HL-60/S4 treated with retinoic acid at 250 ng/mL for 4 days and 3 days (cell line): ENCODE measurements around the gene THBS4.

Experiments
- in situ Hi-C: fragments of 300-500 bp; cut with MboI; formaldehyde crosslinking; loops from 2 replicates; pipeline ENCODE4 v1.7.0; 2022; ENCODE audit warnings: low sequenced_read_pairs

THBS4 gene

DNA sequence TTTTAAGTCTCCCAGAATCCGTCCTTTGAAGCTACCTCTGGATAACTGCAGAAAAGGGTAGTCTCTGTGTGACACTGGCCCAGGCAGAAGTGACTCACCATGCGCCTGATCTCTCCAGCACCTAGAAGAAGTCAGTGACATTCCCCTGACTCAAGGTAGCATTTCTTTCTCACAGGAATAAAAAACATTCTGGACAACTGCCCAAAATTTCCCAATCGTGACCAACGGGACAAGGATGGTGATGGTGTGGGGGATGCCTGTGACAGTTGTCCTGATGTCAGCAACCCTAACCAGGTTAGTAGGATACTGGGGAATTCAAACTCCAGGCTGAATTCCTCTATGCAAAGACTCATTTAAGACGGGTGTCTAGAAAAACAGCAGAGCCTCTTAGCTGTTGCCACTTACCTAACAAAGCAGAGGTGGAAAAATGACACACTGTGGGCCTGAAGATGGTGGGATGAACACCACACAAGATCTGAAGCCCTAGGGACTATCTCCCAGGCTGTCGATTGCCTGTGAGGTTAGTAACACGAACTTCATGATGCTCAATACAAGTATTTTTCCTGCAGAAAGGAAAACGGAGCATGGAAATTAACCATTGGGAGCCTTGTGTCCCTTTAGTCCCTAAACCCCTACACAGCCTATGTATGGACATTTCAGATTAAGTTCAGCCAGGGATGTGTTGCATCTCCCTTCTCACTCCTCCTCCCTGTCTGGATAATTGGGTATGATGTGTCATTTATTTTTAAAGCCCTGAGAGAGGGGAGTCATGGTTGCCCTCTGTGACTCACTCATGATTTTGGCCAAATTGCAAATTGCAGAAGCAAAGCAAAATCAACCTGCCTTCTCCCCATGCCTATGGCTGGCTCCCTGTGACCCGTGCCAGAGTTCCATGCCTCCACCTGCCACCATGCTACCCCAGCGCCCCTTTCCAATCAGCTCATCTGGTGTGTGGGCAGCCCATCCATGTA, 37.2 kb downstream of the THBS4 start:
- in situ Hi-C loops, result no loop called here

DNA sequence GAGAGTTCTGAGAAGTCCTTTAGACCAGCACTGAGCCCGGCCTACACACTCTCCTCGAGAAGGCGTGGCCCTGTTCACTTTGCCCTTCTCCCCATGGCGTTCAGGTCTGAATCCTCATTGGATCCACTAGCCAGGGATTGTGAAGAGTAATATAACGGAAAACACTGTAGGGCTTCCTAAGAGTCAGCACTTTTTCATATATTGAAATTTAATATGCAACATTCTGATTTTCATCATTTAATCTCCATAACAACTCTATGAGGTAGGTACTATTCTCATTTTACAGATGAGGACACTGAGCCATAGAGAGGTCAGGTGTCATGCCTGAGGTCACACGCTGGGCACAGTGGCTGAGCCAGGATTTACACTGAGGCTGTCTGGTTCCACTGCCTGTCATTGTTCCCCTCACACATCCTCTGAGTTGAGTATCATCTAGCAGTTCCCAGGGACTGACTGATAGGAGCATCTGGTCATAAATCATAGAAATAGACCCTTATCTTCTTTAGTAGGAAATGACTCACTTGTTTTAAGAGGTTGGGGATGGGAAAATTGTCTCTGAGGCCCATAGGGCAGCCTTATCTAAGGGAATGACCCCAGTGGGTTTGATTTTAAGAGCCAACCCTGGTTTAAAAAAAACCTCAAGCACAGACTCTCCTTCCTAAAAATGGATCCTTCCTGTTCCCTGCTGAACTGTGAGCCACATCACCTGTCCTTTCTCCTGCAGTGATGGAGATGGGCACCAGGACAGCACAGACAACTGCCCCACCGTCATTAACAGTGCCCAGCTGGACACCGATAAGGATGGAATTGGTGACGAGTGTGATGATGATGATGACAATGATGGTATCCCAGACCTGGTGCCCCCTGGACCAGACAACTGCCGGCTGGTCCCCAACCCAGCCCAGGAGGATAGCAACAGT, 41.2 kb downstream of the THBS4 start:
- in situ Hi-C loops, result loop anchor here (25.0 kb wide), 1 partner anchor 586 kb away; the partner anchor contains the start of genes DHFR and MSH3

- in situ Hi-C loops, result loop anchor here (25.0 kb wide), 1 partner anchor 585 kb away; the partner anchor contains the start of genes DHFR and MSH3
Measured at GRCh38 chr5:80077051-80077714, 42.0 kb downstream of the THBS4 start.

GRCh38 chr5:80078921-80079320, 43.8 kb downstream of the THBS4 start:
- in situ Hi-C loops, result loop anchor here (25.0 kb wide), 1 partner anchor 583 kb away; the partner anchor contains the start of genes DHFR and MSH3

GRCh38 chr5:80082281-80082680, 47.1 kb downstream of the THBS4 start:
- in situ Hi-C loops, result loop anchor here (25.0 kb wide), 1 partner anchor 580 kb away; the partner anchor contains the start of genes DHFR and MSH3

DNA sequence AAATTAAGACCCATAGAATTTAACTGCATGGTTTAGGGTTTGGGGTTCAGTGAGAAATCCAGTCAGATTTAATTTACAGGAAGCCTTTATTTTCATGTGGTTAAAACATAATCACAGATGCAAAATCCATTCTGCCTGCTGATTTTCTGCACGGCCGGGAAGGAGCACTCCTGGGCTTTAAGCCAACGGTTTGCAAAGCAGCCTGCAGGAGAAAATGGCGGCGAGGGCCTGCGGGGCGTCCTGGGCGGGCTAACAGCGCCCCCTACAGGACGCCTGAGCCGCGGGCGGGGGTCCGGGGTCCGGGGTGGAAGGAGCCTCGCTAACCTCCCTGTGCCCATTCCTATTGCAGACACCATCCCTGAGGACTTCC, 47.6 kb downstream of the THBS4 start:
- in situ Hi-C loops, result loop anchor here (25.0 kb wide), 1 partner anchor 580 kb away; the partner anchor contains the start of genes DHFR and MSH3

- in situ Hi-C loops, result loop anchor here (25.0 kb wide), 1 partner anchor 579 kb away; the partner anchor contains the start of genes DHFR and MSH3
Measured at GRCh38 chr5:80083101-80083890, 48.1 kb downstream of the THBS4 start.

DNA sequence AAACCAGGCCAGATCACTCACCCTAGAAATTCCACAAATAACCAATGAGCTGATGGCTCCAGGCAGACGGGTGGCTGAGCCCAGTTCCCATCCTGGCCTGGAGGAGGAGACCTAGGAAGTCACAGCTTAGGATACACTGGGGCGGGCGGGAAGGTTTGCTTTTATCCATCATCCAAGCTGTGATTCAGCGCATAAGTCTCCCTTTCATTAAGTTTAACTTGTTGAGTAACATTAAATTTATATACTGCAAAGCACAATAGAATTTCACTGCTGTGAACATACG, 55.7 kb downstream of the THBS4 start:
- in situ Hi-C loops, result loop anchor here (25.0 kb wide), 1 partner anchor 571 kb away; the partner anchor contains the start of genes DHFR and MSH3

DNA sequence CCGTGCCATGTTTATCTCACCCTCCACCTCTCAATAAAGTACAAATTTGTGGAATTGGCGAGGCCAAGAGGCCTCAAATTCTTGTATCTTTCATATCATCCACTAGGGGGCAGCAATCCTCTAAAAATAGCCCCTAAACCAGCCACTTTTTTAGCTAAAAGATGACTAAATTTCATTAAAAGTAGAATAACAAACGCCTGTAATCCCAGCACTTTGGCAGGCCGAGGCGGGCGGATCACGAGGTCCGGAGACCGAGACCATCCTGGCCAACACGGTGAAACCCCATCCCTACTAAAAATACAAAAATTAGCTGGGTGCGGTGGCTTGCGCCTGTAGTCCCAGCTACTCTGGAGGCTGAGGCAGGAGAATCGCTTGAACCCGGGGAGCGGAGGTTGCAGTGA, 56.6 kb downstream of the THBS4 start:
- in situ Hi-C loops, result loop anchor here (25.0 kb wide), 1 partner anchor 571 kb away; the partner anchor contains the start of genes DHFR and MSH3

DNA sequence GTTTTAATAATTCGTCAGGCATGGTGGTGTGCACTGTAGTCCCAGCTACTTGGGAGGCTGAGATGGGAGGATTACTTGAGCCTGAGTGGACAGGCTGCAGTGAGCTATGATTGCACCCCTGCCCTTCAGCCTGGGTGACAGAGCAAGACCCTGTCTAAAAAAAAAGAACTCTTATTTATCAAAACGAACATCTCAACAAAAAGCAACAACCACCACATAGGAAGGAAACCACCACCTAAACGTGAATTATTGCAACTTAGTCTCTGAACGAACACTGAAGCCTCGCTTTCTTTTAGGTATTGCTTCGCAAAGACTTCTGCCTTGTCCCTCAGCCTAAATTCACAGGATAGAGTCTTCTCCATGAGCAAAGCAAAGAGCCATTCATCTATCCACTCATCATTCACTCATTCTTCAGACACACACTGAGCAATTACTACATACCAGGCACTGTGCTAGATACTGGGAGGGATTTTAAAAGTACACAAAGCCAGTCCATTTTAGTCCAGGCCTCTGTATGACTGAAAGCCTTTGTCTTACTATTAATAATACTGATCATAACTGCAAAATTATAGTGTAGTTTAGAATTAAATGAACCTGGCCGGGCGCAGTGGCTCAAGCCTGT, 57.4 kb downstream of the THBS4 start:
- in situ Hi-C loops, result loop anchor here (25.0 kb wide), 1 partner anchor 570 kb away; the partner anchor contains the start of genes DHFR and MSH3

DNA sequence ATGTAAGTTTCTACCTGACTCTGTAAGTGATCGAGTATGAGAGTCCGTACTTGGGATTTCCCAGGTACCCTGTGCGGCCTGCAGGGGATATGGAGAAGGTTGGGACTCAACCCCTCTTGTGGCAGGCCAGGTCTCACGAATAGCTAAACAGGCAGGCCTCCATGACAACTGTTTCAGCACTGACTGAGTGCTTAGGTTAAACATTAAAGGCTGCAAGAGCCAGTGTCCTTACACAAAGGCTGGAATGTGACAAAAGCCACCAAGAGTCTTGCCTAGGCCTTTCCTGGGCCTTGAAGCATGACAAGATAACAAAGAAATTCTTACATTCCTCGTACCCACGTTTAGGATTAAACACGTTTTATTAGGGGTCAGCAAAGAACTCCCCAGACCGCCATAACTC, 58.6 kb downstream of the THBS4 start:
- in situ Hi-C loops, result loop anchor here (25.0 kb wide), 1 partner anchor 569 kb away; the partner anchor contains the start of genes DHFR and MSH3

DNA sequence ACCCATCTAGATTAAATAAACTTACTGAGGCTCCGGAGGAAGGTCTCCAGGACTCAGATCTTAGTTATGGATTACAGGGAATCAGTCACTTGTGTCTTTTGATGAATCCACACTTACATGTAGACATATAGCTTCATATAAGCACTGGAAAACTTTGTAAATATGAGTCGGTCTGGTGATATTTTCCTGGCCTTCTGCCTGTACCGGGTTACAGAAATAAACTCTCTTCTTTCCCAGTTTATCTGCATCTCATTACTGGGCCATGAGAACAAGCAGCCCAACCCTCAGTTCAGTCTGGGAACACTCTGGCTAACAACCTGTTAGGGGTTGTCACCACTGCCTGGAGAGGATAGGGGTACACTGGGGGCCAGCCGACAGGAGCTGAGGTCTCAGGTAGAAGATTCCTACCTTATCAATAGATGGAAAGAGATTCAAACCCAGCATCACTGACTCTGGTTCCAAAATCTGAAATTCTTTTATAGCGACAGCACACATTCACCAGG, 59.1 kb downstream of the THBS4 start:
- in situ Hi-C loops, result loop anchor here (25.0 kb wide), 1 partner anchor 568 kb away; the partner anchor contains the start of genes DHFR and MSH3

DNA sequence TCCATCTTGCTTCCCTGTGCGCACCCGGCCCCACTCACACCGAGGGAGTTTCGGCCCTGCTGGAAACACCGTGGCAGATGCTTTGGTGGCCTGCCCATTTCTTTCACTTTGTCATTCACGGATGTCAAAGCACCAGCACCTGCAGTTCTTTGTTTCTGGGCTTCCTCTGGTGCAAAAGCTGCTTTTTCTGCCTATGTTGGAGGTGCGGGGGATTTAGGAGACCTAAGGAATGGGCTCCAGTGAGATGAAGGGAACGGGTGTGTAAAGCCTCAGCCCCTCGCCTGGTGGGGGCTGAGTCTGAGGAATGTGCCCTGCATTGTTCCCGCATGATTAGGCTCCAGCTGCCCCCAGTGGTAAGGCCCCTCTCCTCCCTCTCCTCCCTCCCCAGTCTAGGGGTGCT, 62.3 kb downstream of the THBS4 start:
- in situ Hi-C loops, result loop anchor here (25.0 kb wide), 1 partner anchor 565 kb away; the partner anchor contains the start of genes DHFR and MSH3

- in situ Hi-C loops, result loop anchor here (10.0 kb wide), 1 partner anchor 203 kb away; no protein-coding TSS in a partner anchor
Measured at GRCh38 chr5:80101993-80102392, 66.8 kb downstream of the THBS4 start.

DNA sequence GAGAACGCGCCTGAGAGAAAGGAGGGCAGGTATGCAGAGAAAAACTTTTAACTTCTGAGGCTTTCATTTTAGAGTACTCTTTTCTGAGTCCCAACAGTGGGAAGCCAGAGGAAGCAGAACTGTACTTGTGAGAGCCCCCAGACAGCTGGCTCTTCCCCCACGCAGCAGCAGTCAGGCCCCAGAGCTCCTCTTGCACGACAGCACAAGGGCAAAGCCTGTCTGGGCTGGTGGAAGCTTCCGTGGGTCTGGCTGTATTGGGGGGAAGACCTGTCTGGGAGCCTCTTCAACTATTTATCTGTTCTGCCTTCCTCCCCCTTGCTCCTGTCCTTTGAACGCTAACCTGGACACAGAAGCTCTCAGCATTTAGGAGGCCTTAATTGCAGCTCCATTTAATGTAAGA, 68.2 kb downstream of the THBS4 start:
- in situ Hi-C loops, result loop anchor here (10.0 kb wide), 1 partner anchor 201 kb away; no protein-coding TSS in a partner anchor

- in situ Hi-C loops, result loop anchor here (10.0 kb wide), 1 partner anchor 199 kb away; no protein-coding TSS in a partner anchor
Measured at GRCh38 chr5:80105698-80106439, 70.7 kb downstream of the THBS4 start.

- in situ Hi-C loops, result loop anchor here (10.0 kb wide), 1 partner anchor 198 kb away; no protein-coding TSS in a partner anchor
Measured at GRCh38 chr5:80106916-80107315, 71.8 kb downstream of the THBS4 start.
